Thymus (tissue), 11 donors: ENCODE data around the gene EPHA8. TPM values are rescaled to one million over a fixed set of nuclear protein-coding genes. Genes with fewer than 3 reads are reported as not detected.

Experiments
- DNase-seq, 9 donors: peaks; one replicate each; pipeline ENCODE4 v3.0.0-alpha.2; 2013; ENCODE audit warnings: low spot score in 9 of 9, low read depth in 6 of 9, missing footprints in 1 of 9
- H3K27ac ChIP-seq, 2 donors: one replicate each; pipeline ENCODE4 v1.5.1; 2013; ENCODE audit warnings: control low read depth in 1 of 2, low read depth in 1 of 2, low read length in 1 of 2, mild to moderate bottlenecking in 1 of 2, moderate library complexity in 1 of 2
- H3K27me3 ChIP-seq, 2 donors: one replicate each; pipeline ENCODE4 v1.5.1; 2013; ENCODE audit warnings: low read length in 1 of 2; ENCODE audit not compliant: control insufficient read depth in 2 of 2, insufficient read depth in 1 of 2
- H3K36me3 ChIP-seq, 2 donors: one replicate each; pipeline ENCODE4 v1.5.1; 2013; ENCODE audit warnings: low read length in 1 of 2, mild to moderate bottlenecking in 1 of 2, moderate library complexity in 1 of 2; ENCODE audit not compliant: control insufficient read depth in 2 of 2, insufficient read depth in 2 of 2
- H3K4me1 ChIP-seq, 2 donors: one replicate each; pipeline ENCODE4 v1.5.1; 2013; ENCODE audit warnings: low read length in 2 of 2; ENCODE audit not compliant: control insufficient read depth in 2 of 2, insufficient read depth in 2 of 2
- H3K4me3 ChIP-seq, 2 donors: one replicate each; pipeline ENCODE4 v1.5.1; 2013; ENCODE audit warnings: low read length in 2 of 2, control low read depth in 1 of 2, mild to moderate bottlenecking in 1 of 2
- H3K9me3 ChIP-seq, 2 donors: one replicate each; pipeline ENCODE4 v1.5.1; 2013; ENCODE audit warnings: low read length in 1 of 2, mild to moderate bottlenecking in 1 of 2; ENCODE audit not compliant: control insufficient read depth in 2 of 2, insufficient read depth in 1 of 2
- WGBS: extraction: QIAGEN DNeasy Blood & Tissue Kit; methylation state at CpG from one replicate; pipeline ENCODE4 v1.1.7; 2013; 5-methylcytosine and 5-hydroxymethylcytosine counted together
- polyA plus RNA-seq: library from polyadenylated mRNA; stranded (reverse); fragments of 200-250 nt; gene quantifications from one replicate; pipeline ENCODE4 v1.2.3, GENCODE V29; 2013
- total RNA-seq: library from RNA; stranded (reverse); fragments of 120-200 nt; gene quantifications from one replicate; pipeline ENCODE4 v1.2.4, GENCODE V29; 2013
- donor health status: healthy.

The EPHA8 gene
- total and polyA plus RNA-seq, 2 donors = 0.05 TPM; not detected in 1

- no peak overlapping the region for H3K4me3 ChIP-seq
- no peaks in the 10 kb centered on the region for H3K4me1 ChIP-seq
- H3K36me3 ChIP-seq = no peaks in the 10 kb centered on the region
- no peak overlapping the region for H3K27ac ChIP-seq
- 47% methylated on average over 9 of the region's 9 CpGs for WGBS
- H3K9me3 ChIP-seq = no peaks in the 10 kb centered on the region
- H3K27me3 ChIP-seq = peaks cover 0 to 20% of the 10 kb centered on the region in 2 donors
- DNase-seq = no peak
These were observed 62.1 kb downstream of the EPHA8 start for GRCh38 chr1:22625262-22625925.

GRCh38 chr1:22626237-22627157 is 63.2 kb downstream of the EPHA8 start:
- Histone ChIP-seq H3K4me1 (no peaks in the 10 kb centered on the region), H3K9me3 (no peaks in the 10 kb centered on the region), H3K27me3 (peaks cover 0 to 21% of the 10 kb centered on the region in 2 donors), H3K27ac (no peak overlapping the region), H3K36me3 (no peaks in the 10 kb centered on the region), H3K4me3 (no peak overlapping the region)
- WGBS = 27% methylated on average over 20 of the region's 20 CpGs
- no peak for DNase-seq

- 70% methylated on average over 5 of the region's 5 CpGs for WGBS
These were observed 64.0 kb downstream of the EPHA8 start for GRCh38 chr1:22627331-22627730.

GRCh38 chr1:22628698-22629444 is 65.6 kb downstream of the EPHA8 start:
- Histone ChIP-seq H3K27me3 (peaks cover 0 to 21% of the 10 kb centered on the region in 2 donors), H3K4me1 (no peaks in the 10 kb centered on the region), H3K9me3 (no peaks in the 10 kb centered on the region), H3K27ac (no peak overlapping the region), H3K36me3 (no peaks in the 10 kb centered on the region), H3K4me3 (no peak overlapping the region)
- 42% methylated on average over 11 of the region's 11 CpGs for WGBS
- no peak for DNase-seq

More at GRCh38 chr1:22627331-22627730, 64.0 kb downstream of the EPHA8 start:
- no peaks in the 10 kb centered on the region for H3K9me3 ChIP-seq
- H3K27ac ChIP-seq = no peak overlapping the region
- H3K27me3 ChIP-seq = peaks cover 0 to 21% of the 10 kb centered on the region in 2 donors
- H3K36me3 ChIP-seq = no peaks in the 10 kb centered on the region
- H3K4me1 ChIP-seq = no peaks in the 10 kb centered on the region
- no peak overlapping the region for H3K4me3 ChIP-seq
- no peak for DNase-seq

- Histone ChIP-seq H3K36me3 (no peaks in the 10 kb centered on the region), H3K9me3 (no peaks in the 10 kb centered on the region), H3K27ac (no peak overlapping the region), H3K4me3 (no peak overlapping the region), H3K27me3 (peaks cover 0 to 21% of the 10 kb centered on the region in 2 donors), H3K4me1 (no peaks in the 10 kb centered on the region)
- 34% methylated on average over 2 of the region's 2 CpGs for WGBS
- no peak for DNase-seq
These were observed 66.6 kb downstream of the EPHA8 start for GRCh38 chr1:22629886-22630285.

- no peak for DNase-seq
- no peak overlapping the region for H3K4me3 ChIP-seq
- no peak overlapping the region for H3K27ac ChIP-seq
- H3K27me3 ChIP-seq = peaks cover 0 to 6% of the 10 kb centered on the region in 2 donors
- H3K9me3 ChIP-seq = no peaks in the 10 kb centered on the region
- no peaks in the 10 kb centered on the region for H3K4me1 ChIP-seq
- 77% methylated on average over 10 of the region's 10 CpGs for WGBS
- H3K36me3 ChIP-seq = no peaks in the 10 kb centered on the region
These were observed 70.6 kb downstream of the EPHA8 start for GRCh38 chr1:22633697-22634463.

GRCh38 chr1:22635436-22635835 is 72.1 kb downstream of the EPHA8 start:
- H3K9me3 ChIP-seq = no peaks in the 10 kb centered on the region
- DNase-seq = no peak
- no peak overlapping the region for H3K27ac ChIP-seq
- 77% methylated on average over 7 of the region's 7 CpGs for WGBS
- no peaks in the 10 kb centered on the region for H3K36me3 ChIP-seq
- H3K4me1 ChIP-seq = no peaks in the 10 kb centered on the region
- H3K27me3 ChIP-seq = peaks cover 0 to 4% of the 10 kb centered on the region in 2 donors
- no peak overlapping the region for H3K4me3 ChIP-seq

- WGBS = 57% methylated on average over 5 of the region's 5 CpGs
- Histone ChIP-seq H3K4me1 (no peaks in the 10 kb centered on the region), H3K27ac (no peak within 1 kb of the TSS)
These were observed 73.1 kb downstream of the EPHA8 start, which contains the start of gene C1QA for GRCh38 chr1:22636353-22636752. TSS of gene C1QA (plus strand) at chr1:22636628. CDS start at chr1:22637617, 989 bp downstream.

More at GRCh38 chr1:22636353-22636752, 73.1 kb downstream of the EPHA8 start, which contains the start of gene C1QA:
- Histone ChIP-seq H3K4me3 (no peak within 1 kb of the TSS), H3K36me3 (no peaks in the 10 kb centered on the region), H3K9me3 (no peaks in the 10 kb centered on the region), H3K27me3 (peaks cover 0 to 3% of the 10 kb centered on the region in 2 donors)
- no peak for DNase-seq
